SK-N-MC (cell line): ENCODE results near the gene FAM210A.

Experiments used
- EZH2 ChIP-seq: fragments of 200-600 bp; sonication (generic); IDR thresholded peaks from one replicate; pipeline ENCODE4 v1.6.1; 2017; ENCODE audit warnings: antibody characterized with exemption
- FOXP2 ChIP-seq: optimal IDR thresholded peaks from 2 replicates; pipeline ENCODE3; 2011; ENCODE audit warnings: mild to moderate bottlenecking, moderate library complexity; ENCODE audit not compliant: insufficient read depth; ENCODE audit errors: extremely low read length, control extremely low read depth
- POLR2AphosphoS5 ChIP-seq: IDR thresholded peaks from 2 replicates; pipeline ENCODE4 v1.6.1; 2012; ENCODE audit warnings: mild to moderate bottlenecking, low read depth, low read length, borderline replicate concordance

DNA sequence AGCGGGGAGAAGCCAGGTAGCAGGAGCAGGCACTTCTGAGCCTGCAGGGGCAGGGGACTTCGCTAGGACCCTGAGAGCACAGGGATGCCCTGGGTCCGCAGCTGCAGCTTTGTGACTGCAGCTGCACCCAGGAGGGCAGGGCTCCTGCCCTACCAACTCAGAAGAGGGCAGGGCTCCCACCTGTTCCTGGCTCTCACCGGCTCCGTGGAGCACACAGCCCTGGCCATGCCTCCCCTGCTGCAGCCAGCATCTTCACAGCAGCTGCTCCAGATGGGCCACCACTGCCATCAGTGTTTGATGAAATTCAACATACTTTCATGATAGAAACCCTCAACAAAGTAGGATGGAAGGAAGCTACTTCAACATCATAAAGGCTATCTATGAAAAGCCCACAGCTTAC lies 92.7 kb downstream of the FAM210A start:
- TF ChIP-seq POLR2AphosphoS5 (no peak), EZH2 (no peak), FOXP2 (no peak)
